Esophagus muscularis mucosa (tissue), 3 donors: Measurements from ENCODE around the gene ZNF45.

Source experiments
- CTCF ChIP-seq, 3 experiments: fragments of 200-600 bp in 2 of 3; fragments of 450-650 bp in 1 of 3; sonication (generic) in 2 of 3; IDR thresholded peaks; one replicate each; pipeline ENCODE4 v1.5.1; 2017 to 2019; ENCODE audit warnings: antibody characterized with exemption in 3 of 3, mild to moderate bottlenecking in 2 of 3, moderate library complexity in 1 of 3
- POLR2AphosphoS5 ChIP-seq, 2 donors: sonication (generic); formaldehyde crosslinking; IDR thresholded peaks; one replicate each; pipeline ENCODE4 v1.6.1; 2017; ENCODE audit warnings: antibody characterized with exemption in 2 of 2

- TF ChIP-seq CTCF (IDR thresholded peaks at IDR 0.05) (no peak), POLR2AphosphoS5 (IDR thresholded peaks at IDR 0.05) (no peak)
Measured at GRCh38 chr19:43923875-43924274, 11.2 kb downstream of the ZNF45 start.
